C4-2B (cell line): ENCODE results near the gene STEAP3.

Source experiments
- CTCF ChIP-seq: fragments of 450-650 bp; conservative IDR thresholded peaks from 2 replicates; pipeline ENCODE4 v1.5.1; 2017; ENCODE audit warnings: mild to moderate bottlenecking
- ZFX ChIP-seq: fragments of 450-650 bp; IDR thresholded peaks from 2 replicates; pipeline ENCODE4 v1.6.1; 2017

- no peak for TF ChIP-seq CTCF
- no peak for TF ChIP-seq ZFX
Observed at GRCh38 chr2:119181391-119181790, 42.2 kb upstream of the STEAP3 start.
